ENCODE measurements around the gene DTX4.

DTX4 gene

DNA sequence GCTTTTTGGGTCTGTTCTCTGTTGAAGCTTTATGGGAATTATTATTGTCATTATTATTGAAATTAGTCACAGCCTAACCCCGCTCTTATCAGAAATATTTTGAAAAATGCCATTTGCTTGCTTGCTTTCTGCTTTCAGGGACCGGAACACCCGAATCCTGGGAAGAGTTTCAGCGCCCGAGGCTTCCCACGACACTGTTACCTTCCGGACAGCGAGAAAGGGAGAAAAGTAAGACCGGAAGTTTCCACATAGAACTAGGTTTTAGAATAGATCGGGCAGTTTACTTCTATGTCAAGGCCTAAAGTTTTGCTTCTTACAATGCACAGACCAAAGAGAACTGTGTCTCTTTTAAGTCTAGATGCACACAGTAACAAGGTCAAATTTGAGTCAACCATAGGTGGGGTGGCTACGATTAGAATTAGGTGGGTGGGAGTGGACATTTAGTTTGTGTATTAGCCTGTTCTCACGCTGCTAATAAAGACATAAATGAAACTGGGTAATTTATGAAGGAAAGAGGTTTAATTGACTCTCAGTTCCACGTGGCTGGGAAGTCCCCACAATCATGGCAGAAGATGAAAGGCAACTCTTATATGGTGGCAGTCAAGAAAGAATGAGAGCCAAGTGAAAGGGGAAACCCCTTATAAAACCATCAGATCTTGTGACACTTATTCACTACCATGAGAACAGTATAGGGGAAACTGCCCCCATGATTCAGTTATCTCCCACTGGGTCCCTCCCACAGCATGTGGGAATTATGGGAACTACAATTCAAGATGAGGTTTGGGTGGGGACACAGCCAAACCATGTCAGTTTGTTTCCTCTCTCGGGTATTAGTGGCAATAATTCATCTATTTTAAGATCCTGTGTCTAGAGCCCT lies 27.9 kb downstream of the DTX4 start:
- POLR2A ChIA-PET, result no interaction called here
- DNase-seq (ENCODE audit: low read depth, low spot score), result no peak
- TF ChIP-seq CTCF (IDR thresholded peaks at IDR 0.05; ENCODE audit: insufficient read depth, low read length, missing control alignments), result no peak
- CTCF ChIA-PET, result interaction anchor here (1.1 to 17.8 kb wide), 5 partner anchors 7 to 28 kb away, joined by 3 to 450 read pairs (median 29); partner anchors contain the start of gene DTX4
- H3K4me3 ChIP-seq (ENCODE audit: low read depth, low read length), result no peak overlapping the region

GRCh38 chr11:59200423-59200746 lies 28.5 kb downstream of the DTX4 start:
- POLR2A ChIA-PET, result no interaction called here
- TF ChIP-seq CTCF (IDR thresholded peaks at IDR 0.05; ENCODE audit: insufficient read depth, low read length, missing control alignments), result no peak
- DNase-seq (ENCODE audit: low read depth, low spot score), result no peak
- H3K4me3 ChIP-seq (ENCODE audit: low read depth, low read length), result no peak overlapping the region
- CTCF ChIA-PET, result interaction anchor here (3.7 to 17.8 kb wide), 3 partner anchors 10 to 29 kb away, joined by 29 to 450 read pairs (median 31); partner anchors contain the start of gene DTX4

- POLR2A ChIA-PET, result no interaction called here
- CTCF ChIA-PET, result interaction anchor here (1.1 to 17.8 kb wide), 4 partner anchors 9 to 29 kb away, joined by 3 to 450 read pairs (median 30); partner anchors contain the start of gene DTX4
- no peak for DNase-seq (ENCODE audit: low read depth, low spot score)
These were observed 29.4 kb downstream of the DTX4 start for GRCh38 chr11:59201353-59201752.

DNA sequence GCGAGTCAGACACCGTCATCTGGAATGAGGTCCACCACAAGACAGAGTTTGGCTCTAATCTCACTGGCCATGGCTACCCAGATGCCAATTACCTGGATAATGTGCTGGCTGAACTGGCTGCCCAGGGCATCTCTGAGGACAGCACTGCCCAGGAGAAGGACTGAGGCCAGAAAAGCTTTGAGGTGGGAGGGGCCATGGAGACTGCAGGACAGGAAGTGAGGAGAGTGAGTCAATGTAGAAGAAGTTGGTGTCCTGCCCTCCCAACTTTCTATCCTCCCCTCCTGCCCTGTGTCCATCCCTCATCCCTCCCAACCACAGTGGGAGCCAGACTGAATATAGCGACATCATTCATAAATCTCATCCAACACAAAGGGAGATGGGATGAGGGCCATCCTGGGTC lies 32.8 kb downstream of the DTX4 start:
- no peak for TF ChIP-seq CTCF (IDR thresholded peaks at IDR 0.05; ENCODE audit: insufficient read depth, low read length, missing control alignments)
- ChIA-PET POLR2A (no interaction called here), CTCF (interaction anchor here (1.2 to 17.8 kb wide), 9 partner anchors 10 to 475 kb away, joined by 3 to 450 read pairs (median 17); partner anchors contain the start of gene DTX4)
- no peak for DNase-seq (ENCODE audit: low read depth, low spot score)
- H3K4me3 ChIP-seq (ENCODE audit: low read depth, low read length), result no peak overlapping the region

More at GRCh38 chr11:59201353-59201752, 29.4 kb downstream of the DTX4 start:
- no peak for TF ChIP-seq CTCF (IDR thresholded peaks at IDR 0.05; ENCODE audit: insufficient read depth, low read length, missing control alignments)
- no peak overlapping the region for H3K4me3 ChIP-seq (ENCODE audit: low read depth, low read length)

- DNase-seq (ENCODE audit: low read depth, low spot score), result no peak
- POLR2A ChIA-PET, result no interaction called here
- CTCF ChIA-PET, result interaction anchor here (0.8 to 17.8 kb wide), 15 partner anchors 7 to 474 kb away, joined by 3 to 450 read pairs (median 10); partner anchors contain the start of gene DTX4
- no peak for TF ChIP-seq CTCF (IDR thresholded peaks at IDR 0.05; ENCODE audit: insufficient read depth, low read length, missing control alignments)
- H3K4me3 ChIP-seq (ENCODE audit: low read depth, low read length), result no peak overlapping the region
These were observed 33.7 kb downstream of the DTX4 start for GRCh38 chr11:59205648-59206047.

- DNase-seq (ENCODE audit: low read depth, low spot score), result no peak
- POLR2A ChIA-PET, result no interaction called here
- CTCF ChIA-PET, result interaction anchor here (0.8 to 17.8 kb wide), 18 partner anchors 8 to 474 kb away, joined by 3 to 450 read pairs (median 10); partner anchors contain the start of gene DTX4
- H3K4me3 ChIP-seq (ENCODE audit: low read depth, low read length), result no peak overlapping the region
- peak; percentile 73 for TF ChIP-seq CTCF (IDR thresholded peaks at IDR 0.05; ENCODE audit: insufficient read depth, low read length, missing control alignments)
These were observed 34.7 kb downstream of the DTX4 start for GRCh38 chr11:59206635-59207034.
